Gastrocnemius medialis (tissue), 4 donors: ENCODE measurements around the gene PDCD11.

ENCODE experiments used
- POLR2A ChIP-seq, 2 donors: fragments of 450-650 bp; IDR thresholded peaks; one replicate each; pipeline ENCODE4 v1.6.1; 2017; ENCODE audit warnings: antibody characterized with exemption in 2 of 2, mild to moderate bottlenecking in 2 of 2, moderate library complexity in 2 of 2
- TF ChIP-seq, protein P1 (sequence below), 5 experiments: fragments of 450-650 bp in 3 of 5; fragments of 200-600 bp in 2 of 5; sonication (generic) in 2 of 5; IDR thresholded peaks in 4 of 5; conservative IDR thresholded peaks in 1 of 5; 1 replicate in 4 of 5; 2 replicates in 1 of 5; pipeline ENCODE4 v1.5.1; 2016 to 2019; ENCODE audit warnings: antibody characterized with exemption in 5 of 5, mild to moderate bottlenecking in 3 of 5, moderate library complexity in 3 of 5

DNA sequence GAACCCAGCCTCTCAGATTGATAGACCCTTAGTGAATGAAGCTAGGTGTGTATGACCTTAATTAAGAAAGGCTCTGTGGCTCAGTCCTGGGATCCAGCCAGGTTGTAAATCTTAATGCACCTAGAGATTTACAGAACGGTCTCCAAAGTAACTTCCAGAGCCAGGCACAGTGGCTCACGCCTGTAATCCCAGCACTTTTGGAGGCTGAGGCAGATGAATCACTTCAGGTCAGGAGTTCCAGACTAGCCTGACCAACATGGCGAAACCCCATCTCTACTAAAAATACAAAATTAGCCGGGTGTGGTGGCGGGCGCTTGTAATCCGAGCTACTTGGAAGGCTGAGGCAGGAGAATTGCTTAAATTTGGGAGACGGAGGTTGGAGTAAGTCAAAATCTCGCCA lies 31.4 kb downstream of the PDCD11 start:
- TF ChIP-seq, protein P1, sequence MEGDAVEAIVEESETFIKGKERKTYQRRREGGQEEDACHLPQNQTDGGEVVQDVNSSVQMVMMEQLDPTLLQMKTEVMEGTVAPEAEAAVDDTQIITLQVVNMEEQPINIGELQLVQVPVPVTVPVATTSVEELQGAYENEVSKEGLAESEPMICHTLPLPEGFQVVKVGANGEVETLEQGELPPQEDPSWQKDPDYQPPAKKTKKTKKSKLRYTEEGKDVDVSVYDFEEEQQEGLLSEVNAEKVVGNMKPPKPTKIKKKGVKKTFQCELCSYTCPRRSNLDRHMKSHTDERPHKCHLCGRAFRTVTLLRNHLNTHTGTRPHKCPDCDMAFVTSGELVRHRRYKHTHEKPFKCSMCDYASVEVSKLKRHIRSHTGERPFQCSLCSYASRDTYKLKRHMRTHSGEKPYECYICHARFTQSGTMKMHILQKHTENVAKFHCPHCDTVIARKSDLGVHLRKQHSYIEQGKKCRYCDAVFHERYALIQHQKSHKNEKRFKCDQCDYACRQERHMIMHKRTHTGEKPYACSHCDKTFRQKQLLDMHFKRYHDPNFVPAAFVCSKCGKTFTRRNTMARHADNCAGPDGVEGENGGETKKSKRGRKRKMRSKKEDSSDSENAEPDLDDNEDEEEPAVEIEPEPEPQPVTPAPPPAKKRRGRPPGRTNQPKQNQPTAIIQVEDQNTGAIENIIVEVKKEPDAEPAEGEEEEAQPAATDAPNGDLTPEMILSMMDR (IDR thresholded peaks at IDR 0.05 in 4 of 5, conservative IDR thresholded peaks at IDR 0.05 in 1 of 5): no peak
- no peak for TF ChIP-seq POLR2A (IDR thresholded peaks at IDR 0.05)
